B cell (primary cell): ENCODE measurements around the gene SLC4A5.

ENCODE experiments used
- EZH2 ChIP-seq: IDR thresholded peaks from 2 replicates; pipeline ENCODE4 v1.6.1; 2012; ENCODE audit warnings: borderline replicate concordance, low read depth, mild to moderate bottlenecking, moderate library complexity, low read length; ENCODE audit not compliant: insufficient read depth, poor library complexity, severe bottlenecking
- TF ChIP-seq, protein P1 (sequence below): fragments of 200-600 bp; IDR thresholded peaks from one replicate; pipeline ENCODE4 v1.8.0; 2022; ENCODE audit warnings: antibody characterized with exemption, mild to moderate bottlenecking

DNA sequence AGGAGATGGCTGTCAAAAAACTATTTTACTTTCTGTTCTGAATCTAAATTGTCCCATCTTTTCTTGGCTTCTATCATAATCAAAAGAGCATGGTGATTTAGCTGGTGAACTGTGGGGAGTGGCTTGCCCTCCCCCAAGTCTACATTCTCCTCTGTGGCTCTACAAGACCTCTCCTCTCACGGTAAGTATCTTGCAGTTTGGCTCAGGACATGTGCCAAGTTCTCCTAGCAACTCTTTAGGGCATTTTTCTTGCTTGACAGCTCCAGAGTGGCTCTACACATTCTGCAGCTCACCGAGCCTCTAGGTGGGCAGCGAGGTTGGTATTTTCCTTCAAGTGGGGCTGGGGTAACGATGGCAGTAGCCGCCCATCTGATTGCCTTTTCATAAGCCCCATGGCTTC, 29.1 kb downstream of the SLC4A5 start:
- TF ChIP-seq, protein P1, sequence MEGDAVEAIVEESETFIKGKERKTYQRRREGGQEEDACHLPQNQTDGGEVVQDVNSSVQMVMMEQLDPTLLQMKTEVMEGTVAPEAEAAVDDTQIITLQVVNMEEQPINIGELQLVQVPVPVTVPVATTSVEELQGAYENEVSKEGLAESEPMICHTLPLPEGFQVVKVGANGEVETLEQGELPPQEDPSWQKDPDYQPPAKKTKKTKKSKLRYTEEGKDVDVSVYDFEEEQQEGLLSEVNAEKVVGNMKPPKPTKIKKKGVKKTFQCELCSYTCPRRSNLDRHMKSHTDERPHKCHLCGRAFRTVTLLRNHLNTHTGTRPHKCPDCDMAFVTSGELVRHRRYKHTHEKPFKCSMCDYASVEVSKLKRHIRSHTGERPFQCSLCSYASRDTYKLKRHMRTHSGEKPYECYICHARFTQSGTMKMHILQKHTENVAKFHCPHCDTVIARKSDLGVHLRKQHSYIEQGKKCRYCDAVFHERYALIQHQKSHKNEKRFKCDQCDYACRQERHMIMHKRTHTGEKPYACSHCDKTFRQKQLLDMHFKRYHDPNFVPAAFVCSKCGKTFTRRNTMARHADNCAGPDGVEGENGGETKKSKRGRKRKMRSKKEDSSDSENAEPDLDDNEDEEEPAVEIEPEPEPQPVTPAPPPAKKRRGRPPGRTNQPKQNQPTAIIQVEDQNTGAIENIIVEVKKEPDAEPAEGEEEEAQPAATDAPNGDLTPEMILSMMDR = no peak
- TF ChIP-seq EZH2 = no peak
